ENCODE results near the gene OSBPL6.

DNA sequence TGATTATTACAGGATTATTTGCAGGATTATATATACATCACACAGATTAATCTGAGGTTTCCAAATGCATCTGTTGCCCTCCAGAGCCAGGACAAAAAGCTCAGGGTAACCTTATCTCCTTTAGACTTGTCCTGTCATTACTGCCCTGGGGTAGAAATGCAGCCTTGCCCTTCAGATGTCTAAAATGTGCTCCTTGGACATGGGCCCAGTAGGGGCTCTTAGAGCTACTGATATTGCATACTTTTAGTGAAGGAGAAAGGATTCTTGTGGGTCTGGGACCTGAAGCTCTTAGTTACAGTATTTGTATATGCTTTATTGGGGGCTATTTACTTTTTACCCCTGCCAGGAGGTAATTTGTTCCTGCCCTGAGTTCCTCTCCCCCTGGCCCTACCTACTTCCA, 200.5 kb downstream of the OSBPL6 start:
- TF ChIP-seq, protein P1, sequence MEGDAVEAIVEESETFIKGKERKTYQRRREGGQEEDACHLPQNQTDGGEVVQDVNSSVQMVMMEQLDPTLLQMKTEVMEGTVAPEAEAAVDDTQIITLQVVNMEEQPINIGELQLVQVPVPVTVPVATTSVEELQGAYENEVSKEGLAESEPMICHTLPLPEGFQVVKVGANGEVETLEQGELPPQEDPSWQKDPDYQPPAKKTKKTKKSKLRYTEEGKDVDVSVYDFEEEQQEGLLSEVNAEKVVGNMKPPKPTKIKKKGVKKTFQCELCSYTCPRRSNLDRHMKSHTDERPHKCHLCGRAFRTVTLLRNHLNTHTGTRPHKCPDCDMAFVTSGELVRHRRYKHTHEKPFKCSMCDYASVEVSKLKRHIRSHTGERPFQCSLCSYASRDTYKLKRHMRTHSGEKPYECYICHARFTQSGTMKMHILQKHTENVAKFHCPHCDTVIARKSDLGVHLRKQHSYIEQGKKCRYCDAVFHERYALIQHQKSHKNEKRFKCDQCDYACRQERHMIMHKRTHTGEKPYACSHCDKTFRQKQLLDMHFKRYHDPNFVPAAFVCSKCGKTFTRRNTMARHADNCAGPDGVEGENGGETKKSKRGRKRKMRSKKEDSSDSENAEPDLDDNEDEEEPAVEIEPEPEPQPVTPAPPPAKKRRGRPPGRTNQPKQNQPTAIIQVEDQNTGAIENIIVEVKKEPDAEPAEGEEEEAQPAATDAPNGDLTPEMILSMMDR (IDR thresholded peaks at IDR 0.05) = no peak
- no peak for TF ChIP-seq ZFX (IDR thresholded peaks at IDR 0.05; ENCODE audit: borderline replicate concordance)

Data from 22Rv1 (cell line).